ENCODE results near the gene NEMP2.
"Not testable (repeated sequence)": the region's sequence is repeated elsewhere in the genome, so short reads cannot be mapped to it uniquely, and the experiment has no call there.

The NEMP2 gene

DNA sequence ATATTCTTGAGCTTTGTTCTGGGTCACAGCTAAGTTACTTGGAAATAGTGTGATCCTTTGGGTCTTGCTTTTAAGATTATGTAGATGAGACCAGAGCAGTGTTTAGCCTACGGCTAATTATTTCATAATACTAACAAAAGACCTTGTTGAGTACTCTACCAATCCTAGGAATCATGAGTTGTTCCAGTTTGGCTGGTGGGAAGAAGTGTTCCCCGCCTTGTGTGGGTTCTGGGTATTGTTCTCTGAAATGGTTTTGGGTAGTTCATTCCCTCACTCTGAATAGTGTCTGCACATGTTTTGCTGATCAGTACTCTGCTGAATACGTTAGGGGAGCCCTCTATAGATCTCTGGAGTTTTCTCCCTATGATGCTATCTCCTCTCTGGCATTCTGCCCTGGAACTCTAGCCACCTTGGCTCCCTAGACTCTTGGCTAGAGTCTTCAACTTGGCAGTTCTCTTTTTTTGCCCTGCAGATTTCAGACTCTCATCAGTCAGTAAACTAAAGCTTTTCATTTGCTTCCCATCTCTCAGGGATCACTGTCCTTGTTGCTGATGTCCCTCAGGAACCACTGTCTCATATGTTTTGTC lies 48.4 kb downstream of the NEMP2 start:
- H3K4me3 ChIP-seq = no peak overlapping the region
- no peaks in the 10 kb centered on the region for H4K20me1 ChIP-seq
- 0 out of 2 replicates have a peak, but pooled peaks cover 4% of the 10 kb centered on the region for H3K4me1 ChIP-seq
- no peak overlapping the region for H3K4me2 ChIP-seq
- no peaks in the 10 kb centered on the region for H3K27me3 ChIP-seq
- H3K36me3 ChIP-seq = peaks cover 30% of the 10 kb centered on the region
- no peaks in the 10 kb centered on the region for H3K9me3 ChIP-seq
- no peak overlapping the region for H3K27ac ChIP-seq
- H3K9ac ChIP-seq = no peak overlapping the region
- no peak for TF ChIP-seq Cebpa-rat (IDR thresholded peaks at IDR 0.05)

GRCh38 chr2:190482451-190482850 lies 52.1 kb downstream of the NEMP2 start:
- Histone ChIP-seq H3K9me3 (no peaks in the 10 kb centered on the region), H3K27me3 (no peaks in the 10 kb centered on the region), H3K27ac (no peak overlapping the region), H3K4me1 (no peaks in the 10 kb centered on the region), H3K4me3 (no peak overlapping the region), H3K4me2 (no peak overlapping the region), H3K9ac (no peak overlapping the region), H3K36me3 (0 out of 2 replicates have a peak, but pooled peaks cover 3% of the 10 kb centered on the region), H4K20me1 (no peaks in the 10 kb centered on the region)
- no peak for TF ChIP-seq Cebpa-rat (IDR thresholded peaks at IDR 0.05)

GRCh38 chr2:190481339-190481738 lies 53.2 kb downstream of the NEMP2 start:
- Histone ChIP-seq H3K9me3 (no peaks in the 10 kb centered on the region), H3K27ac (no peak overlapping the region), H3K27me3 (no peaks in the 10 kb centered on the region), H3K4me2 (no peak overlapping the region), H3K4me3 (no peak overlapping the region), H3K36me3 (0 out of 2 replicates have a peak, but pooled peaks cover 3% of the 10 kb centered on the region), H3K9ac (no peak overlapping the region), H3K4me1 (no peaks in the 10 kb centered on the region), H4K20me1 (no peaks in the 10 kb centered on the region)
- no peak for TF ChIP-seq Cebpa-rat (IDR thresholded peaks at IDR 0.05)

- H4K20me1 ChIP-seq = no peaks in the 10 kb centered on the region
- H3K36me3 ChIP-seq = 0 out of 2 replicates have a peak, but pooled peaks cover 3% of the 10 kb centered on the region
- H3K4me2 ChIP-seq = no peak overlapping the region
- no peak overlapping the region for H3K27ac ChIP-seq
- no peaks in the 10 kb centered on the region for H3K4me1 ChIP-seq
- no peaks in the 10 kb centered on the region for H3K27me3 ChIP-seq
- H3K9me3 ChIP-seq = no peaks in the 10 kb centered on the region
- H3K4me3 ChIP-seq = no peak overlapping the region
- H3K9ac ChIP-seq = no peak overlapping the region
- TF ChIP-seq Cebpa-rat (IDR thresholded peaks at IDR 0.05) = no peak
Observed at GRCh38 chr2:190478572-190479195, 55.8 kb downstream of the NEMP2 start.

DNA sequence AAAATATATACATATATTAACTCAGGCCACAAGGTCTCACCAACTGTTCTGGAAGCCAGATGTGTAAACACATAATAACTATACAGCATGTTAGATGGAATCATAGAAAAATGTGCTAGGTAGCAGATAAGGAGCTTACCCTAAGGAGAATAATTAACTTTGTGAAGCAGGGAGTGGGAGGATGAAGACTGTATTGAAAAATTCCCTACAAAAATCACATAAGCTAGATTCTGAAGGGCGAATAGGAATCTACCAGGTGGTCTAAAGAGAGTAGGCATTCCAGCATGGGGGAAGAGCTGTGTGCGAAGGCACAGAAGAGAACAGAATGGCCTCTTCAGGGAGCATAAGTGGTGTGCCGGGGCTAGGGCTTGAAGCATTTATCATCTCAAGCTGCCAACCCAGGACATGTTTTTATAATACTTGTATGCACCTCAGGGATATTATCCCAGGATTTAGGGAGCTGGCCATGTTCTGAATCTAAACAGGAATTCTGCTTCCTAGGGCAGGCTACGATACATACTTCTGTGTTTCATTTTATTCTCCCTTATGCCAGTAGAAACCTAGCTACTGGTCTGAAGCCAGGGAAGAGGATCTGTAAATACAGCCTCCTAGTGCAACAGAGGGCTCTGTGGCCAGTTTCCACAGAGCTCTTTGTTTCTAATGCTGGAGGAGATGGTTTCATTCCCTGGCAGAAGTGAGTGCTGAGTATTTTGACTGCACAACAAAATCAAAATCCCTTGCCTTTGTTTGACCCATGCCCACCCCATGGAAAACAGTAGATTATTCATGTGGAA lies 56.7 kb downstream of the NEMP2 start:
- Histone ChIP-seq H3K4me2 (no peak overlapping the region), H3K9ac (no peak overlapping the region), H3K27me3 (no peaks in the 10 kb centered on the region), H3K27ac (no peak overlapping the region), H3K9me3 (no peaks in the 10 kb centered on the region), H3K36me3 (no peaks in the 10 kb centered on the region), H3K4me1 (no peaks in the 10 kb centered on the region), H3K4me3 (no peak overlapping the region), H4K20me1 (no peaks in the 10 kb centered on the region)
- TF ChIP-seq Cebpa-rat (IDR thresholded peaks at IDR 0.05) = no peak

GRCh38 chr2:190470256-190470826 lies 64.2 kb downstream of the NEMP2 start:
- Histone ChIP-seq H3K27ac (no peak overlapping the region), H4K20me1 (no peaks in the 10 kb centered on the region), H3K4me2 (no peak overlapping the region), H3K27me3 (no peaks in the 10 kb centered on the region), H3K4me1 (peaks cover 26% of the 10 kb centered on the region), H3K9me3 (peaks cover 9% of the 10 kb centered on the region), H3K4me3 (no peak overlapping the region), H3K36me3 (peaks cover 9% of the 10 kb centered on the region), H3K9ac (no peak overlapping the region)
- no peak for TF ChIP-seq Cebpa-rat (IDR thresholded peaks at IDR 0.05)

GRCh38 chr2:190469771-190470170 lies 64.8 kb downstream of the NEMP2 start:
- Histone ChIP-seq H3K9ac (no peak overlapping the region), H3K4me2 (peak overlapping the region; percentile 59), H3K36me3 (peaks cover 9% of the 10 kb centered on the region), H3K4me1 (peaks cover 31% of the 10 kb centered on the region), H3K27ac (no peak overlapping the region), H3K27me3 (no peaks in the 10 kb centered on the region), H4K20me1 (no peaks in the 10 kb centered on the region), H3K9me3 (peaks cover 9% of the 10 kb centered on the region), H3K4me3 (no peak overlapping the region)
- TF ChIP-seq Cebpa-rat (IDR thresholded peaks at IDR 0.05) = no peak

GRCh38 chr2:190468814-190469569 lies 65.5 kb downstream of the NEMP2 start:
- Histone ChIP-seq H3K4me3 (no peak overlapping the region), H4K20me1 (no peaks in the 10 kb centered on the region), H3K36me3 (peaks cover 9% of the 10 kb centered on the region), H3K27ac (no peak overlapping the region), H3K4me2 (peak overlapping the region; percentile 59), H3K27me3 (no peaks in the 10 kb centered on the region), H3K4me1 (peaks cover 32% of the 10 kb centered on the region), H3K9ac (no peak overlapping the region), H3K9me3 (peaks cover 9% of the 10 kb centered on the region)
- TF ChIP-seq Cebpa-rat (IDR thresholded peaks at IDR 0.05) = no peak

GRCh38 chr2:190468354-190468753 lies 66.2 kb downstream of the NEMP2 start:
- not testable (repeated sequence) for H3K27me3 ChIP-seq, H4K20me1 ChIP-seq, H3K4me3 ChIP-seq, H3K27ac ChIP-seq, H3K36me3 ChIP-seq, H3K9ac ChIP-seq, H3K9me3 ChIP-seq
- peak overlapping the region; percentile 59; the same call in 1 of the 2 replicates for H3K4me2 ChIP-seq
- H3K4me1 ChIP-seq = peaks cover 32% of the 10 kb centered on the region
